ENCODE measurements around the gene TMEM258. TPM values are rescaled to one million over a fixed set of nuclear protein-coding genes. Genes with fewer than 3 reads are reported as not detected.

TMEM258 gene
- total RNA-seq, 8 experiments from 2014 or later, result 138 to 330 (median 269) TPM

DNA sequence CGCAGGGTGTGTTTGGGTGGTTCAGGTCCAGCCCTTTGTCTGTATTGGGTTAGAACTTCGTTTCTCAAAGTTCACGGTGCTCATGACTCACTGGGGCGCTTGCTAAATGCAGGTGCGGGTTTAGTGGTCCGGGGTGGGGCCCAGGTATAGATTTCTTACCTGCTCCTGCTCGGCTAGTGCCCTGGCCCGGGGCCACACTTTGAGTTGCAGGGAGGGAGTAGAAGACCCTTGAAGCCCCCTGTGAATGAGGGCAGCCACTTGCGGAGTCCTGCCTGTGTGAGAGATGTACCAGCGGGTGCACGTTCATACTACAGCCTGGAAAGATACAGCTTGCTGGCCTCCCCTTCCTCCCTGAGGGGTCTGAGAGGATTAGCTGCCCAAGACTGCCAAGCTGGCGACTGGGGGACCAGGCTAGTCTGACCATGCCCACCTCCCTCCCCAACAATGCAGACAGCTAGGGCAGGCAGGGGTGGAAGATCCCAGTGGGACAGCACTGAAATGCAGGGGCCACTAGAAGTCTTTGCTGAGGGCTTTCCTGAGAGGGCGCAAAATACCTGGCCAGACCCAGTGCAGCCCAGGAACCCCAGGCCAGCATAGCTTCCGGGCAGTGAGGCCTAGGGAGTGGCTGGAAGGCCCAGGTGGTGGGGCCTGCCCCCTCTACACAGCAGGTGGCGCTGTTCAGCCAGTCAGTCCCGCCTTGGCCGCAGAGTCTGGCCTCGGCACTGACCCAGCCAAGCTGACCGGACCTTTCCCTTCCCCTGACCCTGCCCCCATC lies 45.0 kb downstream of the TMEM258 start:
- peak; percentile 48 to 81 (median 67) for ATAC-seq (replicated peaks in 6 of 8)
- in situ Hi-C loops (cut with MboI; ENCODE audit: low pct_unique_long_range_greater_than_20kb in 2 of 9, low sequenced_read_pairs in 9 of 9, unreplicated experiment in 9 of 9), result loop anchor here in 1 of 9 experiments (25.0 kb wide), 1 partner anchor 285 kb away; no protein-coding TSS in a partner anchor
- H3K27ac ChIP-seq, result no peak overlapping the region
- 0 to 100% (median 71%) methylated on average over 1 to 6 of the region's 19 CpGs; no CpG with 5 or more reads in 3 of the 10 experiments for WGBS, 10 experiments
- peaks cover 38 to 45% of the 10 kb centered on the region in 2 donors for H3K4me1 ChIP-seq (replicated peaks in 1 of 2)
- H3K4me3 ChIP-seq, result no peak overlapping the region

DNA sequence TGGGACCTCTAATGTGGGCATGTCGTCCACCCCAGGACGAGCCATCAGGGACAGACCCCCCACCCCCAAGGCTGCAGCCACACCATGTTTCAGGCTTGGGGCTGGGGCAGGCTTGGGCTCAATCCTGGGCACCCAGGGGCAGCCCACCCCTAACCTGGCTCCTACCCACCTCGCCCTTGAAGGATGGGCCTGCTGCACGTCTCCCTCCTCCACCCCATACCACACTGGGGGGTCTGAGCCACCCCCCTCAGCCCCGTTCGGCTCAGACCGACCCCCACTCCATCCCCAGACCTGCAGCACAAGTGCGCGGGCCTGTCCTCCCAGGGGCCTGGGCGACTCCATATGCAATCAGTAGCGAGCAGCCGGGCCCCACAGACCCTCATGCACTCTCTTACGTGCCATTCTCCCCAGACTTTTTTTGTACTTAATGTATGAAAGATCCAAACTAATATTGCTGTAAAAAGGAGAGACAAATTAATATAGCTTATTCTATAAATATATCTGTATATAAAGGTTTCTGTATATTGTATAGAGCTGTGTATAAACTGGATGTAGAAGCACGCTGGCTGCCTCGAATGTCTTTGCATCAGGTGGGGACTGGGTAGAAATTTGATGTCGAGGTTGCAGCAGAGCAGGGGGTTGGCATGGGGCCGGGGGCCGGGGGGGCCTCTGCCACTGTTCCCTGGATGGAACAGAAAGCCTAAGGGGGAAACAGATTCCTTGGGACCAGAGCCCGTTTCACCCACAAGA lies 45.8 kb downstream of the TMEM258 start:
- in situ Hi-C loops (cut with MboI; ENCODE audit: low pct_unique_long_range_greater_than_20kb in 2 of 9, low sequenced_read_pairs in 9 of 9, unreplicated experiment in 9 of 9), result loop anchor here in 1 of 9 experiments (25.0 kb wide), 1 partner anchor 284 kb away; no protein-coding TSS in a partner anchor
- ATAC-seq (replicated peaks in 6 of 8), result no peak
- Histone ChIP-seq H3K27ac (peak overlapping the region in 1 of 2 donors; percentile 71), H3K4me3 (no peak overlapping the region), H3K4me1 (replicated peaks in 1 of 2) (peaks cover 38 to 45% of the 10 kb centered on the region in 2 donors)
- WGBS, 10 experiments, result 80 to 84% (median 83%) methylated on average over 1 to 9 of the region's 19 CpGs; no CpG with 5 or more reads in 7 of the 10 experiments

- H3K4me1 ChIP-seq (replicated peaks in 1 of 2), result peaks cover 38 to 45% of the 10 kb centered on the region in 2 donors
- peak in 3 of 8 experiments; percentile 19 to 28 (median 25) for ATAC-seq (replicated peaks in 6 of 8)
- in situ Hi-C loops (cut with MboI; ENCODE audit: low pct_unique_long_range_greater_than_20kb in 2 of 9, low sequenced_read_pairs in 9 of 9, unreplicated experiment in 9 of 9), result loop anchor here in 1 of 9 experiments (25.0 kb wide), 1 partner anchor 284 kb away; no protein-coding TSS in a partner anchor
- H3K4me3 ChIP-seq, result no peak overlapping the region
- H3K27ac ChIP-seq, result peak overlapping the region in 1 of 2 donors; percentile 71
- WGBS, 10 experiments, result 19 to 83% (median 40%) methylated on average over 1 to 6 of the region's 15 CpGs; no CpG with 5 or more reads in 6 of the 10 experiments
Measured at GRCh38 chr11:61745781-61746441, 46.5 kb downstream of the TMEM258 start.

DNA sequence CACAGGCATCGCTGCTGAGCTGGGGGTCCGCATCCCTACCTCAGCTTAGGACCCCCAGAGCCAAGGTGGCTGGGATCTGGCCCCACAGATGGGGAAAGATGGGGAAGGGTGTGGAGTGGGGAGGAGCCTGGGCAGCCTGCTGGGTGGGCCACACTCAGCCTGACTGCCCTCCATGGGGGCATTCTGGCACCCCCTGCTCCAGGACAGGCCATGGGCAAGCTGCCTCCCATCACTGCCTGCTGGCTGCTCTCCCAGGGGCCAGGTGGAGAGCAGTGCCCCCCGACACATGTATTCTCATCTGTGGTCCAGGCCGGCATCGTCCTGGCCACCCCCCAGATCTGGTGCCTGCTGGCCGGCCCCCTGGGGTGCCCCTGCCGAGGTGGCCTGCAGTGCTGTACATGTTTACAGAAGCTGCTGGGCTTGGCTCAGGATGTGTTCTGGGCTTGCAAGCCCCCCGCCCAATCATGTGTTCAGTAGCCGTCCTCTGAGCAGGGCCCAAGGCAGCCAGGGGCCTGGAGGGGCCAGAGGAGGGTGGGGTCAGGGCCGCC lies 47.7 kb downstream of the TMEM258 start:
- no peak for ATAC-seq (replicated peaks in 6 of 8)
- peaks cover 32 to 38% of the 10 kb centered on the region in 2 donors for H3K4me1 ChIP-seq (replicated peaks in 1 of 2)
- 80 to 100% (median 100%) methylated on average over 1 of the region's 10 CpGs; no CpG with 5 or more reads in 7 of the 10 experiments for WGBS, 10 experiments
- no peak overlapping the region for H3K27ac ChIP-seq
- in situ Hi-C loops (cut with MboI; ENCODE audit: low pct_unique_long_range_greater_than_20kb in 2 of 9, low sequenced_read_pairs in 9 of 9, unreplicated experiment in 9 of 9), result loop anchor here in 1 of 9 experiments (25.0 kb wide), 1 partner anchor 282 kb away; no protein-coding TSS in a partner anchor
- no peak overlapping the region for H3K4me3 ChIP-seq

GRCh38 chr11:61744181-61744580 lies 48.2 kb downstream of the TMEM258 start:
- no peak overlapping the region for H3K4me3 ChIP-seq
- H3K4me1 ChIP-seq (replicated peaks in 1 of 2), result peaks cover 27 to 33% of the 10 kb centered on the region in 2 donors
- in situ Hi-C loops (cut with MboI; ENCODE audit: low pct_unique_long_range_greater_than_20kb in 2 of 9, low sequenced_read_pairs in 9 of 9, unreplicated experiment in 9 of 9), result loop anchor here in 1 of 9 experiments (25.0 kb wide), 1 partner anchor 282 kb away; no protein-coding TSS in a partner anchor
- no peak for ATAC-seq (replicated peaks in 6 of 8)
- H3K27ac ChIP-seq, result no peak overlapping the region
- WGBS, 10 experiments, result 60 to 100% (median 100%) methylated on average over 1 to 2 of the region's 20 CpGs; no CpG with 5 or more reads in 5 of the 10 experiments

- Histone ChIP-seq H3K27ac (no peak overlapping the region), H3K4me1 (replicated peaks in 1 of 2) (peaks cover 21 to 27% of the 10 kb centered on the region in 2 donors), H3K4me3 (no peak overlapping the region)
- no peak for ATAC-seq (replicated peaks in 6 of 8)
- in situ Hi-C loops (cut with MboI; ENCODE audit: low pct_unique_long_range_greater_than_20kb in 2 of 9, low sequenced_read_pairs in 9 of 9, unreplicated experiment in 9 of 9), result loop anchor here in 1 of 9 experiments (25.0 kb wide), 1 partner anchor 281 kb away; no protein-coding TSS in a partner anchor
- WGBS, 10 experiments, result 91 to 100% methylated on average over 1 to 9 of the region's 42 CpGs; no CpG with 5 or more reads in 8 of the 10 experiments
Measured at GRCh38 chr11:61743486-61744095, 48.8 kb downstream of the TMEM258 start.

DNA sequence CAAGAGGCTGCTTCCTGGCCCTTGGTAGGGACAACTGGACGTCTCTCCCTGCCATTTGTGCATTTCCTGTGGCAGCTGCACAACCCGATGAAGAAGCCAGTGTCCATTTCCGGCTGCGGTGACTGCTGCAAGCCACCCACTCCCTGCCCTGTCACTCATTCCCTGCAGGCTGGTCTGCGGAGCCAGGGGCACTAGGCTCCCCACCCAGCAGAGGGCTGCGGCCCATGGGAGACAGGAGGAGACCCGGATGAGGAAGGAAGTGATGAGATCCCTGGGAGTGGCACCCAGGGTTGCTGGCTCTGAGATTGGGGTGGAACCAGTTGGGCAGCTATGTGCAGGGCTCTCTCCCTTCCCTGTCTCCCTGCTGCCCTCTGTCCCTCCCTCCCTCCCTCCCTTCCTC lies 50.0 kb downstream of the TMEM258 start:
- no peak overlapping the region for H3K27ac ChIP-seq
- H3K4me1 ChIP-seq (replicated peaks in 1 of 2), result peaks cover 11 to 15% of the 10 kb centered on the region in 2 donors
- H3K4me3 ChIP-seq, result no peak overlapping the region
- peak in 2 of 8 experiments; percentile 52 to 60 for ATAC-seq (replicated peaks in 6 of 8)
- in situ Hi-C loops (cut with MboI; ENCODE audit: low pct_unique_long_range_greater_than_20kb in 2 of 9, low sequenced_read_pairs in 9 of 9, unreplicated experiment in 9 of 9), result loop anchor here in 1 of 9 experiments (25.0 kb wide), 1 partner anchor 280 kb away; no protein-coding TSS in a partner anchor
- WGBS, 10 experiments, result 19 to 90% (median 80%) methylated on average over 1 to 3 of the region's 7 CpGs; no CpG with 5 or more reads in 4 of the 10 experiments

- in situ Hi-C loops (cut with MboI; ENCODE audit: low pct_unique_long_range_greater_than_20kb in 2 of 9, low sequenced_read_pairs in 9 of 9, unreplicated experiment in 9 of 9), result loop anchor here in 1 of 9 experiments (25.0 kb wide), 1 partner anchor 278 kb away; no protein-coding TSS in a partner anchor
- Histone ChIP-seq H3K4me3 (no peak overlapping the region), H3K27ac (no peak overlapping the region), H3K4me1 (replicated peaks in 1 of 2) (no peaks in the 10 kb centered on the region)
- 80 to 96% (median 83%) methylated on average over 1 to 4 of the region's 7 CpGs; no CpG with 5 or more reads in 7 of the 10 experiments for WGBS, 10 experiments
- no peak for ATAC-seq (replicated peaks in 6 of 8)
Measured at GRCh38 chr11:61739966-61740365, 52.4 kb downstream of the TMEM258 start.

GRCh38 chr11:61739413-61739812 lies 53.0 kb downstream of the TMEM258 start:
- H3K27ac ChIP-seq, result no peak overlapping the region
- in situ Hi-C loops (cut with MboI; ENCODE audit: low pct_unique_long_range_greater_than_20kb in 2 of 9, low sequenced_read_pairs in 9 of 9, unreplicated experiment in 9 of 9), result loop anchor here in 1 of 9 experiments (25.0 kb wide), 1 partner anchor 277 kb away; no protein-coding TSS in a partner anchor

More at GRCh38 chr11:61739413-61739812, 53.0 kb downstream of the TMEM258 start:
- no peak overlapping the region for H3K4me3 ChIP-seq
- no peak for ATAC-seq (replicated peaks in 6 of 8)
- H3K4me1 ChIP-seq (replicated peaks in 1 of 2), result no peaks in the 10 kb centered on the region
- WGBS, 10 experiments, result 73% methylated on average over 3 of the region's 15 CpGs; no CpG with 5 or more reads in 9 of the 10 experiments
